Caco-2 (cell line): ENCODE measurements around the gene TUBGCP5. TPM values are rescaled to one million over a fixed set of nuclear protein-coding genes. Genes with fewer than 3 reads are reported as not detected.

Source experiments
- BruUV-seq: library from RNA; stranded (reverse); fragments of 400-500 nt; replicated peaks from 2 replicates; lab custom pipeline; 2021; lab: Mats Ljungman, UMichigan
- CTCF ChIA-PET: fragments of 300-600 bp; sonication (Branson Sonifier 250); formaldehyde crosslinking; loops from one replicate; lab custom pipeline; 2022; ENCODE audit warnings: antibody characterized with exemption; lab: Charles Lee
- POLR2A ChIA-PET: fragments of 300-600 bp; sonication (Branson Sonifier 250); formaldehyde crosslinking; loops from one replicate; lab custom pipeline; 2022; ENCODE audit warnings: antibody characterized with exemption; lab: Charles Lee
- DNase-seq, 2 experiments: peaks; one replicate each; pipeline versions ENCODE4 v3.0.0 to v3.0.0-alpha.2; 2020 to 2022
- H3K27me3 ChIP-seq: replicated peaks from 2 replicates; pipeline ENCODE4 v1.6.0; 2011; ENCODE audit warnings: low read length; ENCODE audit not compliant: control insufficient read depth, insufficient read depth
- H3K36me3 ChIP-seq: 2 replicates; pipeline ENCODE4 v1.5.1; 2011; ENCODE audit warnings: low read length; ENCODE audit not compliant: control insufficient read depth, insufficient read depth
- H3K4me1 ChIP-seq: fragments of 250-450 bp; sonication (Bioruptor Pico); 2 replicates; pipeline ENCODE4 v1.5.1; 2020; ENCODE audit warnings: mild to moderate bottlenecking
- H3K4me3 ChIP-seq: 2 replicates; pipeline ENCODE4 v1.5.1; 2011; ENCODE audit warnings: low read depth, mild to moderate bottlenecking, control low read depth, low read length
- H3K9me3 ChIP-seq: fragments of 250-450 bp; sonication (Bioruptor Pico); 2 replicates; pipeline ENCODE4 v1.5.1; 2020; ENCODE audit warnings: mild to moderate bottlenecking, moderate library complexity
- H3K27ac Mint-ChIP-seq: one replicate; pipeline ENCODE4 v1.8.0; 2022; ENCODE audit warnings: mixed read lengths; ENCODE audit not compliant: unreplicated experiment
- H3K27me3 Mint-ChIP-seq: one replicate; pipeline ENCODE4 v1.8.0; 2022; ENCODE audit warnings: mixed read lengths; ENCODE audit not compliant: insufficient read depth, unreplicated experiment
- H3K36me3 Mint-ChIP-seq: one replicate; pipeline ENCODE4 v1.8.0; 2022; ENCODE audit warnings: mild to moderate bottlenecking, mixed read lengths; ENCODE audit not compliant: insufficient read depth, unreplicated experiment
- H3K4me1 Mint-ChIP-seq: one replicate; pipeline ENCODE4 v1.8.0; 2022; ENCODE audit warnings: low read depth, mixed read lengths; ENCODE audit not compliant: unreplicated experiment
- H3K4me3 Mint-ChIP-seq: one replicate; pipeline ENCODE4 v1.8.0; 2022; ENCODE audit warnings: mild to moderate bottlenecking, moderate library complexity, mixed read lengths; ENCODE audit not compliant: unreplicated experiment
- H3K9me3 Mint-ChIP-seq: one replicate; pipeline ENCODE4 v1.8.0; 2022; ENCODE audit warnings: mixed read lengths; ENCODE audit not compliant: unreplicated experiment
- intact Hi-C: fragments of 100-400 bp; cut with micrococcal nuclease; formaldehyde crosslinking; loops from one replicate; pipeline ENCODE4 v1.10.0; 2022; ENCODE audit not compliant: unreplicated experiment
- total RNA-seq: library from RNA; stranded (reverse); gene quantifications from 2 replicates; pipeline ENCODE4 v1.2.3, GENCODE V29; 2022
- TF ChIP-seq, protein P1 (sequence below), 2 experiments: fragments of 200-600 bp in 1 of 2; IDR thresholded peaks; 1 replicate in 1 of 2; 2 replicates in 1 of 2; pipeline versions ENCODE4 v1.5.1 to v1.8.0; 2011 to 2022; ENCODE audit warnings: antibody characterized with exemption in 1 of 2, control low read depth in 1 of 2, inconsistent platforms in 1 of 2, low read depth in 1 of 2, low read length in 1 of 2, mild to moderate bottlenecking in 1 of 2, moderate library complexity in 1 of 2; ENCODE audit not compliant: insufficient read depth in 1 of 2, severe bottlenecking in 1 of 2, unreplicated experiment in 1 of 2

The TUBGCP5 gene
- total RNA-seq, 1 experiment from 2014 or later, result 53.1 TPM

DNA sequence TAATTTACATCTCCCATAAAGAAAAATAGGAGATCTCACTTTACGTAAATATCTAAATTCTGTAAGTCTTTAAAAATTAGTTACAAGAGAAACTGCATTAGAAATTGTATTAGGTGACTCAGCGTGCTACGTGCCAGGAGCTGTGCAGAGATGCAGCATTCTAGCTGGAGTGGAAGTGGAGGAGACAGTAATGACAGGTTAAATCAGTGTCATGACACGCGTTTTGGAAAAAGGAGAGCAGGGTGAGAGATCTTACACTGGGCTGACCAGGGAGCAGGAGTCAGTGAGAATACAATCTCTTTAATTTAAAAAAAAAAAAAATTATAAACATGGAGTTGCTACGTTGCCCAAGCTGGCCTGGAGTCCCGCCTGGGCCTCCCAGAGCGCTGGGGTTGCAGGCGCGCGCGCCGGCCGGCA lies 635 bp downstream of the TUBGCP5 start:
- H3K4me1 ChIP-seq, result peaks cover 14% of the 10 kb centered on the region
- peak overlapping the region; percentile 79 for H3K4me3 ChIP-seq
- Mint-ChIP-seq H3K4me1 (peaks cover 23% of the 10 kb centered on the region), H3K27ac (peak overlapping the region; percentile 99), H3K36me3 (peaks cover 28% of the 10 kb centered on the region), H3K4me3 (peak overlapping the region; percentile 99), H3K27me3 (no peaks in the 10 kb centered on the region), H3K9me3 (peaks cover 9% of the 10 kb centered on the region)
- TF ChIP-seq, protein P1, sequence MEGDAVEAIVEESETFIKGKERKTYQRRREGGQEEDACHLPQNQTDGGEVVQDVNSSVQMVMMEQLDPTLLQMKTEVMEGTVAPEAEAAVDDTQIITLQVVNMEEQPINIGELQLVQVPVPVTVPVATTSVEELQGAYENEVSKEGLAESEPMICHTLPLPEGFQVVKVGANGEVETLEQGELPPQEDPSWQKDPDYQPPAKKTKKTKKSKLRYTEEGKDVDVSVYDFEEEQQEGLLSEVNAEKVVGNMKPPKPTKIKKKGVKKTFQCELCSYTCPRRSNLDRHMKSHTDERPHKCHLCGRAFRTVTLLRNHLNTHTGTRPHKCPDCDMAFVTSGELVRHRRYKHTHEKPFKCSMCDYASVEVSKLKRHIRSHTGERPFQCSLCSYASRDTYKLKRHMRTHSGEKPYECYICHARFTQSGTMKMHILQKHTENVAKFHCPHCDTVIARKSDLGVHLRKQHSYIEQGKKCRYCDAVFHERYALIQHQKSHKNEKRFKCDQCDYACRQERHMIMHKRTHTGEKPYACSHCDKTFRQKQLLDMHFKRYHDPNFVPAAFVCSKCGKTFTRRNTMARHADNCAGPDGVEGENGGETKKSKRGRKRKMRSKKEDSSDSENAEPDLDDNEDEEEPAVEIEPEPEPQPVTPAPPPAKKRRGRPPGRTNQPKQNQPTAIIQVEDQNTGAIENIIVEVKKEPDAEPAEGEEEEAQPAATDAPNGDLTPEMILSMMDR (IDR thresholded peaks at IDR 0.05; ENCODE audit: insufficient read depth in 1 of 2, low read depth in 1 of 2, low read length in 1 of 2, severe bottlenecking in 1 of 2, unreplicated experiment in 1 of 2), result no peak
- no peaks in the 10 kb centered on the region for H3K9me3 ChIP-seq
- intact Hi-C loops, result loop anchor here (2.0 to 5.0 kb wide), 4 partner anchors 34 to 428 kb away; no protein-coding TSS in a partner anchor
- no peaks in the 10 kb centered on the region for H3K27me3 ChIP-seq
- POLR2A ChIA-PET, result interaction anchor here (1.1 to 1.7 kb wide), 5 partner anchors 34 to 445 kb away, joined by 3 to 10 read pairs (median 4); partner anchors contain the start of gene CYFIP1
- CTCF ChIA-PET, result interaction anchor here (0.8 to 0.9 kb wide), 2 partner anchors 9 to 100 kb away, joined by 3 to 5 read pairs; no protein-coding TSS in a partner anchor
- peaks cover 10% of the 10 kb centered on the region for H3K36me3 ChIP-seq
- no TSS peak for BruUV-seq
- no peak for DNase-seq

DNA sequence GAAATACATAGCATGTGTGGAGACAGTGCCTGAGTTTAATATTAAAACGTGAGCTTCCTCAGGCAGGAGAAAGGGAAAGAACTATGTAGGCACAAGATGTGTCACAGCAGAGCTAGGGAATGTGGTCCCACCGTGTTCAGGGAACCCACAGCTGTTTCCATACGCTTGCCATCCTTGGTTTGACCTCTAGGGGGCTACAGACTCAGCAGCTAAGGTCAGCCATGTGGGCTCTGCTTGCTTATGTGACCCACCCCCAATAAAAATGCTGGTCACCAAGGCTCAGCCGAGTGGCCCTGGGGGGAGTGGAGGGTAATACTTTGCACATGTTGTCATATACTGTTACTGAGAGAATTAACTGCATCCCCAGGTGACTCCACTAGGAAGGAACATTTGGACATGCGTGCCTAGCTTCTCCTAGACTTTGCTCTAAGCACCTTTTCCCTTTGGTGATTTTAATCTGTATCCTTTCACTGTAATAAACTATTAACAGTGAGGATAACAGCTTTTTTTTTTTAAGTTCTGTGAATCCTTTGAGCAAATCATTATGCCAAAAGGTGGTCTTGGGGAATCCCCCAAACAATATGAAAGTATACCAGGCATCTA lies 3.3 kb downstream of the TUBGCP5 start:
- Mint-ChIP-seq H3K9me3 (peaks cover 9% of the 10 kb centered on the region), H3K27me3 (no peaks in the 10 kb centered on the region), H3K36me3 (peaks cover 51% of the 10 kb centered on the region), H3K4me1 (peaks cover 23% of the 10 kb centered on the region), H3K4me3 (no peak overlapping the region), H3K27ac (no peak overlapping the region)
- CTCF ChIA-PET, result interaction anchor here (0.6 to 1.0 kb wide), 4 partner anchors 8 to 432 kb away, joined by 3 to 6 read pairs (median 3); no protein-coding TSS in a partner anchor
- Histone ChIP-seq H3K36me3 (peaks cover 10% of the 10 kb centered on the region), H3K9me3 (no peaks in the 10 kb centered on the region), H3K4me3 (no peak overlapping the region), H3K27me3 (no peaks in the 10 kb centered on the region), H3K4me1 (peaks cover 18% of the 10 kb centered on the region)
- peak; percentile 70 to 77 for DNase-seq
- BruUV-seq, result no TSS peak
- intact Hi-C loops, result loop anchor here (5.0 kb wide), 1 partner anchor 144 kb away; no protein-coding TSS in a partner anchor
- POLR2A ChIA-PET, result no interaction called here
- TF ChIP-seq, protein P1 (IDR thresholded peaks at IDR 0.05; ENCODE audit: insufficient read depth in 1 of 2, low read depth in 1 of 2, low read length in 1 of 2, severe bottlenecking in 1 of 2, unreplicated experiment in 1 of 2), result peak; percentile 71 to 82

DNA sequence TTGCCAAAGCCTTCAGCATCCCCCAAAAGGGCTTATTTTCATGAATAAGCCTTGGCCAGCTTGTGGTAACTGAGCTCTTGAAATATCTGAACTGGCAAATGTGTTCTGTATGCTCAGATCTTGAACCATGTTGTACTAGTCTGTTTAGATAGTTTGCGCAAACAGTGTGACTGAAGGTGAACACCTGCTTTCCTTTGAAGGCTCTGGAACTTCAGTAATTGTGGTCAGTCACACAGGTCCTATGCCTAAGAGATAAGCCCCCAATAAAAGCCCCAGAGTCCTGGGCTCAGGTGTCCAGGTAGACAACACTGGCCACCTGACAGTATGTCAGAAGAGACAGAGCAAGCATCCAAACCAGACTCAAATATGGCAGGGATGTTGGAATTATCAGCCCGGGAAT lies 5.4 kb downstream of the TUBGCP5 start:
- no TSS peak for BruUV-seq

More for the DNA sequence above, 5.4 kb downstream of the TUBGCP5 start:
- Histone ChIP-seq H3K27me3 (no peaks in the 10 kb centered on the region), H3K4me1 (peaks cover 18% of the 10 kb centered on the region), H3K9me3 (no peaks in the 10 kb centered on the region), H3K36me3 (peaks cover 10% of the 10 kb centered on the region), H3K4me3 (no peak overlapping the region)
- H3K27ac Mint-ChIP-seq, result peak overlapping the region; percentile 18
- DNase-seq, result peak; percentile 59 to 62
- intact Hi-C loops, result no loop called here
- TF ChIP-seq, protein P1 (IDR thresholded peaks at IDR 0.05; ENCODE audit: insufficient read depth in 1 of 2, low read depth in 1 of 2, low read length in 1 of 2, severe bottlenecking in 1 of 2, unreplicated experiment in 1 of 2), result no peak
- POLR2A ChIA-PET, result no interaction called here
- peak overlapping the region; percentile 4 for H3K4me3 Mint-ChIP-seq
- H3K4me1 Mint-ChIP-seq, result peaks cover 23% of the 10 kb centered on the region
- H3K27me3 Mint-ChIP-seq, result no peaks in the 10 kb centered on the region
- H3K9me3 Mint-ChIP-seq, result peaks cover 9% of the 10 kb centered on the region
- H3K36me3 Mint-ChIP-seq, result peaks cover 68% of the 10 kb centered on the region
- CTCF ChIA-PET, result interaction anchor here (1.0 kb wide), 1 partner anchor 433 kb away, joined by 3 read pairs; no protein-coding TSS in a partner anchor
